GM12878 (cell line): ENCODE data around the gene KCNAB3. TPM values are rescaled to one million over a fixed set of nuclear protein-coding genes. Genes with fewer than 3 reads are reported as not detected.

Source experiments
- ATAC-seq: fragments of 200-7000 bp; cut with Tn5 transposase; 3 replicates; pipeline ENCODE4 v1.9.1; 2020; ENCODE audit warnings: mild to moderate bottlenecking, moderate library complexity
- BruUV-seq: library from RNA; stranded (reverse); fragments of 400-500 nt; replicated peaks from 2 replicates; lab custom pipeline; 2021; lab: Mats Ljungman, UMichigan
- CTCF ChIA-PET: fragments of 300-600 bp; sonication (Branson Sonifier 250); formaldehyde crosslinking; extraction: SDS; loops from one replicate; lab custom pipeline; 2021; ENCODE audit warnings: inconsistent platforms; lab: Yijun Ruan, JAX
- POLR2A ChIA-PET: fragments of 350-600 bp; formaldehyde crosslinking; extraction: SDS; loops from one replicate; lab custom pipeline; 2021; ENCODE audit warnings: inconsistent platforms; lab: Charles Lee
- RAD21 ChIA-PET: fragments of 300-600 bp; sonication (Branson Sonifier 250); formaldehyde crosslinking; loops from one replicate; lab custom pipeline; 2023; ENCODE audit warnings: antibody characterized with exemption; ENCODE audit not compliant: unreplicated experiment; lab: Charles Lee
- SMC1A ChIA-PET: fragments of 300-600 bp; sonication (Branson Sonifier 250); formaldehyde crosslinking; loops from one replicate; lab custom pipeline; 2023; ENCODE audit not compliant: unreplicated experiment, uncharacterized antibody; lab: Charles Lee
- DNase-seq: peaks from one replicate; pipeline ENCODE4 v3.0.0-alpha.2; 2011; ENCODE audit warnings: low read depth, low spot score
- FAIRE-seq: peaks from 3 replicates; lab custom pipeline; 2011; peaks lifted over from hg19 to GRCh38; lab: Jason Lieb, UNC
- H2AFZ ChIP-seq: 2 replicates; pipeline ENCODE4 v1.6.0; 2011; ENCODE audit warnings: low read depth, low read length, control low read depth; ENCODE audit not compliant: control insufficient read depth
- H3K27ac ChIP-seq: 2 replicates; pipeline ENCODE4 v1.5.1; 2011; ENCODE audit warnings: control low read depth; ENCODE audit not compliant: control insufficient read depth, insufficient read depth
- H3K27me3 ChIP-seq, 2 experiments: replicated peaks in 1 of 2; 2 replicates each; pipeline versions ENCODE4 v1.6.0 to v1.6.1; 2011; ENCODE audit warnings: low read length in 1 of 2; ENCODE audit not compliant: control insufficient read depth in 2 of 2, insufficient read depth in 2 of 2
- H3K36me3 ChIP-seq, 2 experiments: 2 replicates each; pipeline ENCODE4 v1.5.1; 2011; ENCODE audit warnings: low read length in 1 of 2; ENCODE audit not compliant: control insufficient read depth in 2 of 2, insufficient read depth in 2 of 2
- H3K4me1 ChIP-seq: 2 replicates; pipeline ENCODE4 v1.6.1; 2011; ENCODE audit warnings: mild to moderate bottlenecking, low read length, moderate library complexity, mixed read lengths; ENCODE audit not compliant: control insufficient read depth, insufficient read depth
- H3K4me2 ChIP-seq: 2 replicates; pipeline ENCODE4 v1.6.0; 2011; ENCODE audit warnings: control low read depth; ENCODE audit not compliant: control insufficient read depth, insufficient read depth
- H3K4me3 ChIP-seq: fragments of 200-600 bp; sonication (generic); 2 replicates; pipeline ENCODE4 v1.5.1; 2016
- H3K79me2 ChIP-seq: 2 replicates; pipeline ENCODE4 v1.6.0; 2011; ENCODE audit warnings: low read length; ENCODE audit not compliant: control insufficient read depth, insufficient read depth
- H3K9ac ChIP-seq: 2 replicates; pipeline ENCODE4 v1.8.0; 2011; ENCODE audit warnings: low read length, control low read depth, mixed read lengths; ENCODE audit not compliant: control insufficient read depth, insufficient read depth
- H3K9me3 ChIP-seq: replicated peaks from 3 replicates; pipeline ENCODE4 v1.5.1; 2011; ENCODE audit warnings: mild to moderate bottlenecking, low read length; ENCODE audit not compliant: control insufficient read depth, insufficient read depth
- H4K20me1 ChIP-seq: 2 replicates; pipeline ENCODE4 v1.6.0; 2011; ENCODE audit not compliant: control insufficient read depth, insufficient read depth
- CHD2 ChIP-seq: IDR thresholded peaks from 2 replicates; pipeline ENCODE4 v1.6.1; 2011; ENCODE audit warnings: low read depth, low read length, improper control_type of control experiment, borderline replicate concordance
- FOXK2 ChIP-seq: fragments of 450-650 bp; IDR thresholded peaks from 2 replicates; pipeline ENCODE4 v1.6.1; 2017; ENCODE audit warnings: mild to moderate bottlenecking, moderate library complexity
- GABPA ChIP-seq: IDR thresholded peaks from 2 replicates; pipeline ENCODE4 v1.6.1; 2014; ENCODE audit warnings: antibody characterized with exemption, low read depth, mild to moderate bottlenecking, inconsistent platforms
- JUNB ChIP-seq: IDR thresholded peaks from 2 replicates; pipeline ENCODE4 v1.6.1; 2016; ENCODE audit warnings: antibody characterized with exemption, mild to moderate bottlenecking
- LARP7 ChIP-seq: fragments of 450-650 bp; IDR thresholded peaks from 2 replicates; pipeline ENCODE4 v1.6.1; 2017; ENCODE audit warnings: mild to moderate bottlenecking
- MXI1 ChIP-seq: fragments of 150-350 bp; IDR thresholded peaks from 2 replicates; pipeline ENCODE4 v1.6.1; 2011; ENCODE audit warnings: low read depth, mild to moderate bottlenecking, inconsistent platforms, low read length, improper control_type of control experiment
- NFIC ChIP-seq: IDR thresholded peaks from 2 replicates; pipeline ENCODE4 v1.6.1; 2012; ENCODE audit warnings: low read depth, mild to moderate bottlenecking, inconsistent platforms, low read length, moderate library complexity
- NR2C2 ChIP-seq: IDR thresholded peaks from 2 replicates; pipeline ENCODE4 v1.6.1; 2011; ENCODE audit warnings: borderline replicate concordance, low read depth; ENCODE audit not compliant: control insufficient read depth, insufficient read length
- RFX5 ChIP-seq: IDR thresholded peaks from 2 replicates; pipeline ENCODE4 v1.6.1; 2011; ENCODE audit warnings: low read depth, low read length, improper control_type of control experiment
- ZZZ3 ChIP-seq: IDR thresholded peaks from 2 replicates; pipeline ENCODE4 v1.6.1; 2011; ENCODE audit warnings: low read depth; ENCODE audit not compliant: control insufficient read depth, insufficient read length
- WGBS: methylation state at CpG from one replicate; pipeline ENCODE4 v1.1.6; 2016; ENCODE audit warnings: low lambda C conversion rate; ENCODE audit not compliant: insufficient replicate concordance, insufficient coverage; ENCODE audit errors: missing lambda C conversion rate; 5-methylcytosine and 5-hydroxymethylcytosine counted together
- in situ Hi-C: fragments of 300-500 bp; cut with MboI; formaldehyde crosslinking; loops from 9 replicates; pipeline ENCODE4 v1.14.3; 2018; ENCODE audit warnings: mixed read lengths
- intact Hi-C: fragments of 100-400 bp; cut with micrococcal nuclease; formaldehyde crosslinking; loops from one replicate; pipeline ENCODE4 v1.14.2; 2022; ENCODE audit not compliant: unreplicated experiment
- polyA plus RNA-seq, 11 experiments: library from polyadenylated mRNA; depleted of rRNA in 4 of 11; unstranded in 6 of 11; stranded (reverse) in 5 of 11; fragments of >200 nt; fragmentation: Nextera tagmentation in 4 of 11; fragmentation: Illumina TruSeq in 1 of 11; extraction: Ambion mirVana in 4 of 11; extraction: Trizol in 1 of 11; gene quantifications; 1 replicate in 1 of 11; 2 replicates in 10 of 11; pipeline versions ENCODE4 v1.2.1 to v1.2.3, GENCODE V29; 2011 to 2016; ENCODE audit warnings: inconsistent platforms in 2 of 11, missing spikeins in 2 of 11, low read depth in 1 of 11
- total RNA-seq, 4 experiments: library from RNA; depleted of rRNA in 3 of 4; stranded (reverse); fragments of >200 nt in 3 of 4; fragmentation: Illumina TruSeq in 1 of 4; extraction: Trizol in 1 of 4; gene quantifications; 2 replicates each; pipeline versions ENCODE4 v1.2.1 to v1.2.3, GENCODE V29; 2013 to 2021
- TF ChIP-seq, protein P1 (sequence below): fragments of 450-650 bp; conservative IDR thresholded peaks from 2 replicates; pipeline ENCODE4 v1.6.1; 2017; ENCODE audit warnings: mild to moderate bottlenecking, moderate library complexity
- TF ChIP-seq, protein P2 (sequence below): fragments of 450-650 bp; IDR thresholded peaks from 2 replicates; pipeline ENCODE4 v1.6.1; 2017; ENCODE audit warnings: mild to moderate bottlenecking, moderate library complexity

Gene KCNAB3
- total and polyA plus RNA-seq, 10 of the 15 experiments (the other 5 are each of a cell fraction or from before 2014, with no cell fraction given), result 0.22 to 7.9 (median 1.8) TPM

DNA sequence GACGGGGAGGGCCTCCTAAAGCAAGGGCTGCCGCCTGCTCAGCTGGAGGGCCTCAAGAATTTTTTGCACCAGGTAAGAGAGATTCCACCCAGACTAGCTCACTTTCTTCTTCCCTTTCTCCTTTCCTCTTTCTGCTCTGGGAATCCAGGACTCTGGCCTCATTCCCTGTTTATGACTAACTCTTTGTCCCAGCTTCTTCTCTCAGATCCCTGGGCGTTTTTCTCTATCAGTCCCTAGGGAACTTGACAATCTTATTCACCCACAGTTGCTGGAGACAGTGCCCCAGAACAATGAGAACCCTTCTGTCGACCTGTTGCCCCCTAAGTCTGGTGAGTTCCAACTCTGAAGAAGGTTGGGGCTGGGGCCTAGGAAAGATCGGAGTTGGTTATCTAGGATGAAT lies 18.0 kb upstream of the KCNAB3 start:
- no peaks in the 10 kb centered on the region for H4K20me1 ChIP-seq
- H3K27ac ChIP-seq, result no peak overlapping the region
- SMC1A ChIA-PET, result interaction anchor here (0.6 to 1.4 kb wide), 3 partner anchors 10 to 31 kb away, joined by 3 read pairs; no protein-coding TSS in a partner anchor
- CTCF ChIA-PET, result no interaction called here
- POLR2A ChIA-PET, result interaction anchor here (1.0 to 2.8 kb wide), 2 partner anchors 14 to 90 kb away, joined by 4 to 12 read pairs; partner anchors contain the start of genes CYB5D1 and NAA38
- TF ChIP-seq NR2C2, result no peak
- TF ChIP-seq RFX5, result no peak
- TF ChIP-seq, protein P1, sequence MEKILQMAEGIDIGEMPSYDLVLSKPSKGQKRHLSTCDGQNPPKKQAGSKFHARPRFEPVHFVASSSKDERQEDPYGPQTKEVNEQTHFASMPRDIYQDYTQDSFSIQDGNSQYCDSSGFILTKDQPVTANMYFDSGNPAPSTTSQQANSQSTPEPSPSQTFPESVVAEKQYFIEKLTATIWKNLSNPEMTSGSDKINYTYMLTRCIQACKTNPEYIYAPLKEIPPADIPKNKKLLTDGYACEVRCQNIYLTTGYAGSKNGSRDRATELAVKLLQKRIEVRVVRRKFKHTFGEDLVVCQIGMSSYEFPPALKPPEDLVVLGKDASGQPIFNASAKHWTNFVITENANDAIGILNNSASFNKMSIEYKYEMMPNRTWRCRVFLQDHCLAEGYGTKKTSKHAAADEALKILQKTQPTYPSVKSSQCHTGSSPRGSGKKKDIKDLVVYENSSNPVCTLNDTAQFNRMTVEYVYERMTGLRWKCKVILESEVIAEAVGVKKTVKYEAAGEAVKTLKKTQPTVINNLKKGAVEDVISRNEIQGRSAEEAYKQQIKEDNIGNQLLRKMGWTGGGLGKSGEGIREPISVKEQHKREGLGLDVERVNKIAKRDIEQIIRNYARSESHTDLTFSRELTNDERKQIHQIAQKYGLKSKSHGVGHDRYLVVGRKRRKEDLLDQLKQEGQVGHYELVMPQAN, result no peak
- in situ Hi-C loops, result no loop called here
- intact Hi-C loops, result no loop called here
- H3K4me2 ChIP-seq, result no peak overlapping the region
- H3K27me3 ChIP-seq, result no peaks in the 10 kb centered on the region
- RAD21 ChIA-PET, result no interaction called here
- FAIRE-seq (no peak), DNase-seq (no peak), ATAC-seq (no peak)
- 62% methylated on average over 5 of the region's 5 CpGs for WGBS
- no peaks in the 10 kb centered on the region for H3K79me2 ChIP-seq
- H3K4me3 ChIP-seq, result no peak overlapping the region
- H3K36me3 ChIP-seq, result peaks cover 12 to 29% of the 10 kb centered on the region in 2 experiments
- BruUV-seq, result no TSS peak
- no peak overlapping the region for H3K9ac ChIP-seq
- H3K4me1 ChIP-seq, result peaks cover 12% of the 10 kb centered on the region
- H3K9me3 ChIP-seq, result no peaks in the 10 kb centered on the region
- H2AFZ ChIP-seq, result no peak overlapping the region

DNA sequence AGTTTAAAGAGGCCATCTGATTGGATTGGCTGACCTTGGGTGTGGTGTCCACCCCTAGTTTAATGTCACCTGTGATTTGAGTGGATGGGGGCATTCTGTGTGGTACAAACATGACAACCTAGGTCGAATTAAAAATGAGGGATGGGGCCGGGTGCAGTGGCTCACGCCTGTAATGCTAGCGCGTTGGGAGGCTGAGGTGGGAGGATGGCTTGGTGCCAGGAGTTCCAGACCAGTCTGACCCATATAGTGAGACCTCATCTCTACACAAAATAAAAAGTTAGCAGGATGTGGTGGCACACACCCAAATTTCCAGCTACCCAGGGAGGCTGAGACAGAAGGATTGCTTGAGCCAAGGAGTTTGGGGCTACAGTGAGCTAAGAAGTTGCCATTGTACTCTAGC lies 16.8 kb upstream of the KCNAB3 start:
- Histone ChIP-seq H2AFZ (no peak overlapping the region), H3K27ac (no peak overlapping the region), H3K4me3 (no peak overlapping the region), H3K79me2 (no peaks in the 10 kb centered on the region), H3K4me2 (no peak overlapping the region), H3K36me3 (peaks cover 12 to 29% of the 10 kb centered on the region in 2 experiments), H3K27me3 (no peaks in the 10 kb centered on the region), H4K20me1 (no peaks in the 10 kb centered on the region), H3K9ac (no peak overlapping the region), H3K9me3 (no peaks in the 10 kb centered on the region), H3K4me1 (peaks cover 6% of the 10 kb centered on the region)
- ATAC-seq (no peak), DNase-seq (no peak), FAIRE-seq (no peak)
- no TSS peak for BruUV-seq
- intact Hi-C loops (no loop called here), in situ Hi-C loops (no loop called here)
- WGBS, result 94% methylated on average over 5 of the region's 5 CpGs
- RAD21 ChIA-PET, result no interaction called here
- POLR2A ChIA-PET, result interaction anchor here (0.5 to 2.8 kb wide), 2 partner anchors 13 to 83 kb away, joined by 5 to 12 read pairs; no protein-coding TSS in a partner anchor
- CTCF ChIA-PET, result interaction anchor here (1.5 kb wide), 1 partner anchor 44 kb away, joined by 3 read pairs; no protein-coding TSS in a partner anchor
- SMC1A ChIA-PET, result interaction anchor here (0.7 to 2.1 kb wide), 2 partner anchors 13 to 42 kb away, joined by 3 to 5 read pairs; no protein-coding TSS in a partner anchor
- TF ChIP-seq ZZZ3 (no peak), FOXK2 (no peak), NFIC (no peak), JUNB (no peak), GABPA (no peak), CHD2 (no peak), LARP7 (no peak), MXI1 (no peak)
- TF ChIP-seq, protein P2, sequence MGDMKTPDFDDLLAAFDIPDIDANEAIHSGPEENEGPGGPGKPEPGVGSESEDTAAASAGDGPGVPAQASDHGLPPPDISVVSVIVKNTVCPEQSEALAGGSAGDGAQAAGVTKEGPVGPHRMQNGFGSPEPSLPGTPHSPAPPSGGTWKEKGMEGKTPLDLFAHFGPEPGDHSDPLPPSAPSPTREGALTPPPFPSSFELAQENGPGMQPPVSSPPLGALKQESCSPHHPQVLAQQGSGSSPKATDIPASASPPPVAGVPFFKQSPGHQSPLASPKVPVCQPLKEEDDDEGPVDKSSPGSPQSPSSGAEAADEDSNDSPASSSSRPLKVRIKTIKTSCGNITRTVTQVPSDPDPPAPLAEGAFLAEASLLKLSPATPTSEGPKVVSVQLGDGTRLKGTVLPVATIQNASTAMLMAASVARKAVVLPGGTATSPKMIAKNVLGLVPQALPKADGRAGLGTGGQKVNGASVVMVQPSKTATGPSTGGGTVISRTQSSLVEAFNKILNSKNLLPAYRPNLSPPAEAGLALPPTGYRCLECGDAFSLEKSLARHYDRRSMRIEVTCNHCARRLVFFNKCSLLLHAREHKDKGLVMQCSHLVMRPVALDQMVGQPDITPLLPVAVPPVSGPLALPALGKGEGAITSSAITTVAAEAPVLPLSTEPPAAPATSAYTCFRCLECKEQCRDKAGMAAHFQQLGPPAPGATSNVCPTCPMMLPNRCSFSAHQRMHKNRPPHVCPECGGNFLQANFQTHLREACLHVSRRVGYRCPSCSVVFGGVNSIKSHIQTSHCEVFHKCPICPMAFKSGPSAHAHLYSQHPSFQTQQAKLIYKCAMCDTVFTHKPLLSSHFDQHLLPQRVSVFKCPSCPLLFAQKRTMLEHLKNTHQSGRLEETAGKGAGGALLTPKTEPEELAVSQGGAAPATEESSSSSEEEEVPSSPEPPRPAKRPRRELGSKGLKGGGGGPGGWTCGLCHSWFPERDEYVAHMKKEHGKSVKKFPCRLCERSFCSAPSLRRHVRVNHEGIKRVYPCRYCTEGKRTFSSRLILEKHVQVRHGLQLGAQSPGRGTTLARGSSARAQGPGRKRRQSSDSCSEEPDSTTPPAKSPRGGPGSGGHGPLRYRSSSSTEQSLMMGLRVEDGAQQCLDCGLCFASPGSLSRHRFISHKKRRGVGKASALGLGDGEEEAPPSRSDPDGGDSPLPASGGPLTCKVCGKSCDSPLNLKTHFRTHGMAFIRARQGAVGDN, result no peak
